Loucy (cell line): ENCODE results near the gene CDC14A.

Source experiments
- H2AFZ ChIP-seq: fragments of 200-600 bp; sonication (generic); 2 replicates; pipeline ENCODE4 v1.6.0; 2016; ENCODE audit warnings: antibody characterized with exemption, mild to moderate bottlenecking, low read length, moderate library complexity
- H3F3A ChIP-seq: fragments of 200-600 bp; 2 replicates; pipeline ENCODE4 v1.6.0; 2016; ENCODE audit warnings: antibody characterized with exemption, low read depth, mild to moderate bottlenecking
- H3K27me3 ChIP-seq: fragments of 200-600 bp; sonication (generic); 2 replicates; pipeline ENCODE4 v1.6.1; 2014; ENCODE audit warnings: low read length, mild to moderate bottlenecking; ENCODE audit not compliant: insufficient read depth, poor library complexity, severe bottlenecking
- H3K36me3 ChIP-seq: fragments of 200-600 bp; sonication (generic); 2 replicates; pipeline ENCODE4 v1.6.1; 2016; ENCODE audit warnings: low read length; ENCODE audit not compliant: insufficient read depth
- H3K4me1 ChIP-seq: fragments of 200-600 bp; sonication (generic); 2 replicates; pipeline ENCODE4 v1.5.1; 2014; ENCODE audit warnings: low read length, mild to moderate bottlenecking; ENCODE audit not compliant: insufficient read depth, poor library complexity, severe bottlenecking
- H3K4me2 ChIP-seq: fragments of 200-600 bp; sonication (generic); 2 replicates; pipeline ENCODE4 v1.6.0; 2014; ENCODE audit warnings: antibody characterized with exemption, low read length, low read depth, mild to moderate bottlenecking; ENCODE audit not compliant: poor library complexity, severe bottlenecking
- H3K4me3 ChIP-seq: fragments of 200-600 bp; sonication (generic); 2 replicates; pipeline ENCODE4 v1.5.1; 2014; ENCODE audit warnings: low read length, mild to moderate bottlenecking, mixed read lengths; ENCODE audit not compliant: poor library complexity, severe bottlenecking
- H3K79me2 ChIP-seq: fragments of 200-600 bp; sonication (generic); 2 replicates; pipeline ENCODE4 v1.6.1; 2014; ENCODE audit warnings: low read length; ENCODE audit not compliant: insufficient read depth
- H3K9ac ChIP-seq: fragments of 200-600 bp; sonication (generic); 2 replicates; pipeline ENCODE4 v1.6.0; 2014; ENCODE audit warnings: mild to moderate bottlenecking, low read depth, low read length, moderate library complexity; ENCODE audit not compliant: poor library complexity, severe bottlenecking
- H3K9me2 ChIP-seq: fragments of 200-600 bp; sonication (generic); replicated peaks from 2 replicates; pipeline ENCODE4 v1.6.1; 2016; ENCODE audit warnings: low read depth, low read length, mixed read lengths
- H3K9me3 ChIP-seq: fragments of 200-600 bp; sonication (generic); 2 replicates; pipeline ENCODE4 v1.6.1; 2014; ENCODE audit warnings: mild to moderate bottlenecking, antibody characterized with exemption, low read length, low read depth; ENCODE audit not compliant: insufficient read depth
- H4K20me1 ChIP-seq: fragments of 200-600 bp; sonication (generic); 2 replicates; pipeline ENCODE4 v1.6.0; 2014; ENCODE audit warnings: antibody characterized with exemption, low read length, mild to moderate bottlenecking; ENCODE audit not compliant: insufficient read depth, poor library complexity, severe bottlenecking
- EZH2phosphoT487 ChIP-seq: fragments of 200-600 bp; IDR thresholded peaks from 2 replicates; pipeline ENCODE4 v1.6.1; 2018; ENCODE audit warnings: antibody characterized with exemption, mild to moderate bottlenecking, moderate library complexity, borderline replicate concordance
- TF ChIP-seq, protein P1 (sequence below): fragments of 200-600 bp; sonication (generic); conservative IDR thresholded peaks from 2 replicates; pipeline ENCODE4 v1.5.1; 2014; ENCODE audit warnings: mild to moderate bottlenecking, antibody characterized with exemption, low read length

CDC14A gene

DNA sequence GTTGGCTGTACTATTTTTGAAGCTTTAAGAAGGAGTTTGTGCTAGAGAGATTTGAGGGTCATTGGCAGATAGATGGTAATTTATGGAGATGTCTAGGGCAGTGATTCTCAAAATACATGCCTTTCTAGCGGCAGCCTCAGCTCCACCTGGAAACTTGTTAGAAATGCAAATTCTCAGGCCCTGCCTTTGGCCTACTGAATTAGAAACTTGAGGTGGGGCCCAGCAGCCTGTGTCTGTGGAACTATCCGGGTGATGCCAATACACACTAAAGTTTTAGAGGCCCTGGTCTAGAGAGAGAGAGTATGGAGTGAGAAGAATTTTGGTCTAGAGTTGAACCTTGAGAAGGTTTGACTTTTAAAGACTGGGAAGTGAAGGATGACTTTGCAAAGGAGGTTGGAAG, 82.5 kb downstream of the CDC14A start:
- no peak overlapping the region for H3K9ac ChIP-seq
- H3K4me1 ChIP-seq, result peaks cover 28% of the 10 kb centered on the region
- H2AFZ ChIP-seq, result no peak overlapping the region
- H3K4me3 ChIP-seq, result no peak overlapping the region
- H3F3A ChIP-seq, result peaks cover 7% of the 10 kb centered on the region; the same call in 1 of the 2 replicates
- H3K79me2 ChIP-seq, result no peaks in the 10 kb centered on the region
- H3K9me2 ChIP-seq, result no peaks in the 10 kb centered on the region
- no peaks in the 10 kb centered on the region for H3K27me3 ChIP-seq
- H3K4me2 ChIP-seq, result no peak overlapping the region
- no peaks in the 10 kb centered on the region for H4K20me1 ChIP-seq
- no peaks in the 10 kb centered on the region for H3K36me3 ChIP-seq
- TF ChIP-seq, protein P1, sequence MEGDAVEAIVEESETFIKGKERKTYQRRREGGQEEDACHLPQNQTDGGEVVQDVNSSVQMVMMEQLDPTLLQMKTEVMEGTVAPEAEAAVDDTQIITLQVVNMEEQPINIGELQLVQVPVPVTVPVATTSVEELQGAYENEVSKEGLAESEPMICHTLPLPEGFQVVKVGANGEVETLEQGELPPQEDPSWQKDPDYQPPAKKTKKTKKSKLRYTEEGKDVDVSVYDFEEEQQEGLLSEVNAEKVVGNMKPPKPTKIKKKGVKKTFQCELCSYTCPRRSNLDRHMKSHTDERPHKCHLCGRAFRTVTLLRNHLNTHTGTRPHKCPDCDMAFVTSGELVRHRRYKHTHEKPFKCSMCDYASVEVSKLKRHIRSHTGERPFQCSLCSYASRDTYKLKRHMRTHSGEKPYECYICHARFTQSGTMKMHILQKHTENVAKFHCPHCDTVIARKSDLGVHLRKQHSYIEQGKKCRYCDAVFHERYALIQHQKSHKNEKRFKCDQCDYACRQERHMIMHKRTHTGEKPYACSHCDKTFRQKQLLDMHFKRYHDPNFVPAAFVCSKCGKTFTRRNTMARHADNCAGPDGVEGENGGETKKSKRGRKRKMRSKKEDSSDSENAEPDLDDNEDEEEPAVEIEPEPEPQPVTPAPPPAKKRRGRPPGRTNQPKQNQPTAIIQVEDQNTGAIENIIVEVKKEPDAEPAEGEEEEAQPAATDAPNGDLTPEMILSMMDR, result no peak
- no peak for TF ChIP-seq EZH2phosphoT487
- H3K9me3 ChIP-seq, result no peaks in the 10 kb centered on the region

DNA sequence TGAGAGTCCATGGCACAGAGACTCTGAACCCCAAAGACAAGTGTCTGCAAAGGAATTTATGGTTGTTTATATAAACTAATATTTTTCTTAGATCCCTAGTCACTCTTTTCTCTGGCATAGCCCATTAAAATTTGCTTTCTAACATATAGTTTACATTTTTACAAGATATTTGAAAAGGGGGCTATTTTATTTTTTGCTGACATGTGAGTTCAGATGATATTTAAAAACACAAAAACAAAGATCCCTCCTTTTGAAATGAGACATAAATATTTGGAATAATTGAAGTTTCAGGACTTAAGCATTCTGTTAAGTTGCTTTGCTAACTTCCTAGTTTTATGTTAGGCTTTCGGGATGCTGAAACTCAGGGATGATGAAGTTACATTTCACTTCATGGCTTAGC, 86.1 kb downstream of the CDC14A start:
- Histone ChIP-seq H3K9me2 (no peaks in the 10 kb centered on the region), H3K4me1 (peaks cover 58% of the 10 kb centered on the region), H3F3A (peaks cover 7% of the 10 kb centered on the region; the same call in 1 of the 2 replicates), H3K4me3 (no peak overlapping the region), H3K9ac (no peak overlapping the region), H3K36me3 (no peaks in the 10 kb centered on the region), H3K4me2 (no peak overlapping the region), H2AFZ (no peak overlapping the region), H3K79me2 (no peaks in the 10 kb centered on the region), H3K27me3 (no peaks in the 10 kb centered on the region), H3K9me3 (no peaks in the 10 kb centered on the region), H4K20me1 (no peaks in the 10 kb centered on the region)
- TF ChIP-seq EZH2phosphoT487, result no peak
- TF ChIP-seq, protein P1, result no peak

GRCh38 chr1:100438789-100439188, 86.5 kb downstream of the CDC14A start:
- no peaks in the 10 kb centered on the region for H3K36me3 ChIP-seq
- no peaks in the 10 kb centered on the region for H3K27me3 ChIP-seq

More at GRCh38 chr1:100438789-100439188, 86.5 kb downstream of the CDC14A start:
- peaks cover 9% of the 10 kb centered on the region for H3F3A ChIP-seq
- TF ChIP-seq EZH2phosphoT487, result no peak
- TF ChIP-seq, protein P1, result no peak
- H3K4me2 ChIP-seq, result no peak overlapping the region
- no peaks in the 10 kb centered on the region for H4K20me1 ChIP-seq
- peaks cover 60% of the 10 kb centered on the region for H3K4me1 ChIP-seq
- peak overlapping the region; percentile 17 for H3K9ac ChIP-seq
- no peaks in the 10 kb centered on the region for H3K79me2 ChIP-seq
- H3K4me3 ChIP-seq, result no peak overlapping the region
- no peaks in the 10 kb centered on the region for H3K9me3 ChIP-seq
- H2AFZ ChIP-seq, result no peak overlapping the region
- H3K9me2 ChIP-seq, result no peaks in the 10 kb centered on the region
